ENCODE data around the gene SAYSD1. TPM values are rescaled to one million over a fixed set of nuclear protein-coding genes. Genes with fewer than 3 reads are reported as not detected.

The SAYSD1 gene
- polyA plus RNA-seq, 3 donors: 4.3 to 15.5 (median 12.0) TPM

DNA sequence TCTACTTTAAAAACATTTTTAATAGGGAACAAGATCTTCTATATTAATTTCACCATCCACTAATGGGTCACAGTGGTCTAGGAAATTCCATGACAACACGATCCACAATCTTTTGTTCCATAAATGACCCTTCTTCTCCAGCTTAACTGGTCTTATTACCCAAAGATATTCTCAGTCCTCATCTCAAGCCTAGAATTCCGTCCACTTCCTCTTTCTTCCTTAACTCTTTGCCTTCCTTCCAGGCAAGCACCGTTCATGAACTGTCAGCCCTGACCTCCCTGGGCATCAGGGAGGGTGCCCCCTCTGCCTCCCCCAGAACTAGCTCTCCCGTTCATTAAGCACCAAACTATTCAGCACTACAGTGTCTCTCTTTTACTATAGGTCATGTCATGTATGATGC is 8.0 kb downstream of the SAYSD1 start:
- Mint-ChIP-seq H3K9me3 (no peaks in the 10 kb centered on the region), H3K27ac (no peak overlapping the region), H3K27me3 (ENCODE audit: low read depth in 3 of 3) (peaks cover 0 to 2% (median 0%) of the 10 kb centered on the region in 3 donors), H3K4me1 (peaks cover 26% of the 10 kb centered on the region), H3K36me3 (peaks cover 36 to 39% of the 10 kb centered on the region in 2 donors), H3K4me3 (no peak overlapping the region)
- no peaks in the 10 kb centered on the region for H3K9me3 ChIP-seq (replicated peaks in 1 of 2; ENCODE audit: control insufficient read depth in 1 of 2, insufficient read depth in 1 of 2, low read length in 2 of 2)
- H3K4me3 ChIP-seq (replicated peaks in 1 of 3; ENCODE audit: low read depth in 2 of 3, low read length in 3 of 3): no peak overlapping the region
- intact Hi-C loops (cut with micrococcal nuclease): no loop called here
- 45% methylated on average over 3 of the region's 4 CpGs for WGBS (ENCODE audit: insufficient coverage)
- no peaks in the 10 kb centered on the region for H3K27me3 ChIP-seq (ENCODE audit: control insufficient read depth in 2 of 2, insufficient read depth in 2 of 2, low read length in 2 of 2)
- H3K36me3 ChIP-seq (replicated peaks in 1 of 2; ENCODE audit: control insufficient read depth in 1 of 2, insufficient read depth in 2 of 2, low read length in 2 of 2): peaks cover 11 to 38% of the 10 kb centered on the region in 2 donors
- H3K27ac ChIP-seq (ENCODE audit: low read depth in 1 of 2, low read length in 2 of 2): no peak overlapping the region
- no peak overlapping the region for H2AFZ ChIP-seq (ENCODE audit: insufficient read depth, low read depth, low read length, poor library complexity, severe bottlenecking)
- TF ChIP-seq, protein P1, sequence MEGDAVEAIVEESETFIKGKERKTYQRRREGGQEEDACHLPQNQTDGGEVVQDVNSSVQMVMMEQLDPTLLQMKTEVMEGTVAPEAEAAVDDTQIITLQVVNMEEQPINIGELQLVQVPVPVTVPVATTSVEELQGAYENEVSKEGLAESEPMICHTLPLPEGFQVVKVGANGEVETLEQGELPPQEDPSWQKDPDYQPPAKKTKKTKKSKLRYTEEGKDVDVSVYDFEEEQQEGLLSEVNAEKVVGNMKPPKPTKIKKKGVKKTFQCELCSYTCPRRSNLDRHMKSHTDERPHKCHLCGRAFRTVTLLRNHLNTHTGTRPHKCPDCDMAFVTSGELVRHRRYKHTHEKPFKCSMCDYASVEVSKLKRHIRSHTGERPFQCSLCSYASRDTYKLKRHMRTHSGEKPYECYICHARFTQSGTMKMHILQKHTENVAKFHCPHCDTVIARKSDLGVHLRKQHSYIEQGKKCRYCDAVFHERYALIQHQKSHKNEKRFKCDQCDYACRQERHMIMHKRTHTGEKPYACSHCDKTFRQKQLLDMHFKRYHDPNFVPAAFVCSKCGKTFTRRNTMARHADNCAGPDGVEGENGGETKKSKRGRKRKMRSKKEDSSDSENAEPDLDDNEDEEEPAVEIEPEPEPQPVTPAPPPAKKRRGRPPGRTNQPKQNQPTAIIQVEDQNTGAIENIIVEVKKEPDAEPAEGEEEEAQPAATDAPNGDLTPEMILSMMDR (IDR thresholded peaks at IDR 0.05): no peak
- no peaks in the 10 kb centered on the region for H4K20me1 ChIP-seq (ENCODE audit: insufficient read depth, low read length)
- no peaks in the 10 kb centered on the region for H3K79me2 ChIP-seq (ENCODE audit: insufficient read depth, low read length)
- peaks cover 0 to 10% of the 10 kb centered on the region in 2 donors for H3K4me1 ChIP-seq (ENCODE audit: control insufficient read depth in 1 of 2, insufficient read depth in 2 of 2, low read length in 2 of 2)
- no peak for DNase-seq
- no peak overlapping the region for H3K4me2 ChIP-seq (replicated peaks; ENCODE audit: extremely low read depth, low read length, poor library complexity, severe bottlenecking)
- H3K9ac ChIP-seq (ENCODE audit: insufficient read depth, low read length, poor library complexity, severe bottlenecking): no peak overlapping the region

GRCh38 chr6:39104528-39104927 is 10.5 kb downstream of the SAYSD1 start:
- H2AFZ ChIP-seq (ENCODE audit: insufficient read depth, low read depth, low read length, poor library complexity, severe bottlenecking): no peak overlapping the region
- no peak overlapping the region for H3K4me3 Mint-ChIP-seq
- no CpG with 5 or more reads among the region's 4 CpGs for WGBS (ENCODE audit: insufficient coverage)
- H3K9me3 Mint-ChIP-seq: peaks cover 0 to 1% (median 0%) of the 10 kb centered on the region in 7 donors
- no peak overlapping the region for H3K27ac Mint-ChIP-seq
- H4K20me1 ChIP-seq (ENCODE audit: insufficient read depth, low read length): no peaks in the 10 kb centered on the region
- no peak overlapping the region for H3K4me3 ChIP-seq (replicated peaks in 1 of 3; ENCODE audit: low read depth in 2 of 3, low read length in 3 of 3)
- TF ChIP-seq, protein P1 (IDR thresholded peaks at IDR 0.05): no peak
- no peak overlapping the region for H3K27ac ChIP-seq (ENCODE audit: low read depth in 1 of 2, low read length in 2 of 2)
- H3K4me1 ChIP-seq (ENCODE audit: control insufficient read depth in 1 of 2, insufficient read depth in 2 of 2, low read length in 2 of 2): no peaks in the 10 kb centered on the region
- no peaks in the 10 kb centered on the region for H3K9me3 ChIP-seq (replicated peaks in 1 of 2; ENCODE audit: control insufficient read depth in 1 of 2, insufficient read depth in 1 of 2, low read length in 2 of 2)
- H3K4me2 ChIP-seq (replicated peaks; ENCODE audit: extremely low read depth, low read length, poor library complexity, severe bottlenecking): no peak overlapping the region
- no peak overlapping the region for H3K9ac ChIP-seq (ENCODE audit: insufficient read depth, low read length, poor library complexity, severe bottlenecking)
- H3K4me1 Mint-ChIP-seq: peaks cover 15% of the 10 kb centered on the region
- peaks cover 31 to 33% of the 10 kb centered on the region in 2 donors for H3K36me3 Mint-ChIP-seq
- intact Hi-C loops (cut with micrococcal nuclease): no loop called here
- peaks cover 2 to 5% (median 2%) of the 10 kb centered on the region in 3 donors for H3K27me3 Mint-ChIP-seq (ENCODE audit: low read depth in 3 of 3)
- H3K27me3 ChIP-seq (ENCODE audit: control insufficient read depth in 2 of 2, insufficient read depth in 2 of 2, low read length in 2 of 2): no peaks in the 10 kb centered on the region
- peaks cover 7 to 29% of the 10 kb centered on the region in 2 donors for H3K36me3 ChIP-seq (replicated peaks in 1 of 2; ENCODE audit: control insufficient read depth in 1 of 2, insufficient read depth in 2 of 2, low read length in 2 of 2)
- no peak for DNase-seq
- no peaks in the 10 kb centered on the region for H3K79me2 ChIP-seq (ENCODE audit: insufficient read depth, low read length)

All from CD14-positive monocyte (primary cell).